H1 (cell line): ENCODE data around the gene CUBN. TPM values are rescaled to one million over a fixed set of nuclear protein-coding genes. Genes with fewer than 3 reads are reported as not detected.

Experiments
- CTCF ChIA-PET: fragments of 300-600 bp; sonication (Branson Sonifier 250); formaldehyde crosslinking; loops from one replicate; lab custom pipeline; 2021; ENCODE audit not compliant: partially characterized antibody; lab: Charles Lee
- POLR2A ChIA-PET: fragments of 300-600 bp; sonication (Branson Sonifier 250); formaldehyde crosslinking; loops from one replicate; lab custom pipeline; 2021; ENCODE audit warnings: inconsistent platforms; ENCODE audit not compliant: partially characterized antibody; lab: Charles Lee
- DNase-seq, 2 experiments: peaks; one replicate each; pipeline versions ENCODE4 v3.0.0 to v3.0.0-alpha.2; 2010 to 2022; ENCODE audit warnings: low spot score in 2 of 2, low read depth in 1 of 2, mixed read lengths in 1 of 2
- FAIRE-seq: peaks from 2 replicates; lab custom pipeline; 2011; peaks lifted over from hg19 to GRCh38; lab: Jason Lieb, UNC
- H2AFZ ChIP-seq: 2 replicates; pipeline ENCODE4 v1.8.1; 2012; ENCODE audit warnings: low read length, inconsistent platforms
- H2AK5ac ChIP-seq: 2 replicates; pipeline ENCODE4 v1.6.1; 2013; ENCODE audit warnings: low read depth, low read length
- H2BK120ac ChIP-seq: replicated peaks from 2 replicates; pipeline ENCODE3; 2013; ENCODE audit warnings: low read depth, low read length, inconsistent platforms
- H2BK12ac ChIP-seq: 2 replicates; pipeline ENCODE4 v1.6.1; 2013; ENCODE audit warnings: low read depth, low read length
- H2BK15ac ChIP-seq: 2 replicates; pipeline ENCODE4 v1.6.1; 2013; ENCODE audit warnings: low read length
- H2BK20ac ChIP-seq: 2 replicates; pipeline ENCODE4 v1.6.1; 2013; ENCODE audit warnings: low read length
- H2BK5ac ChIP-seq: 2 replicates; pipeline ENCODE4 v1.6.1; 2013; ENCODE audit warnings: low read depth, low read length
- H3K14ac ChIP-seq: 2 replicates; pipeline ENCODE4 v1.6.1; 2013; ENCODE audit warnings: inconsistent platforms; ENCODE audit not compliant: insufficient read length
- H3K18ac ChIP-seq: 2 replicates; pipeline ENCODE4 v1.6.1; 2013; ENCODE audit warnings: low read length; ENCODE audit errors: extremely low read depth
- H3K23ac ChIP-seq: 2 replicates; pipeline ENCODE4 v1.6.1; 2013; ENCODE audit warnings: inconsistent platforms; ENCODE audit not compliant: insufficient read length
- H3K23me2 ChIP-seq: 2 replicates; pipeline ENCODE4 v1.6.1; 2013; ENCODE audit warnings: low read depth, low read length
- H3K27ac ChIP-seq: 2 replicates; pipeline ENCODE4 v1.6.1; 2011; ENCODE audit warnings: low read depth, low read length, inconsistent platforms
- H3K27me3 ChIP-seq, 4 experiments: replicated peaks in 1 of 4; 1 replicate in 1 of 4; 2 replicates in 3 of 4; pipeline versions ENCODE4 v1.6.1 to v1.8.1; 2011 to 2013; ENCODE audit warnings: low read length in 3 of 4, mild to moderate bottlenecking in 3 of 4, inconsistent platforms in 2 of 4, mixed read lengths in 2 of 4, moderate library complexity in 1 of 4; ENCODE audit not compliant: control insufficient read depth in 3 of 4, insufficient read depth in 3 of 4; ENCODE audit errors: extremely low read depth in 1 of 4
- H3K36me3 ChIP-seq, 4 experiments: 2 replicates each; pipeline versions ENCODE4 v1.6.1 to v1.8.1; 2011 to 2013; ENCODE audit warnings: mild to moderate bottlenecking in 4 of 4, low read length in 3 of 4, moderate library complexity in 2 of 4, control low read depth in 1 of 4, inconsistent platforms in 1 of 4; ENCODE audit not compliant: insufficient read depth in 4 of 4, control insufficient read depth in 2 of 4
- H3K4ac ChIP-seq: replicated peaks from 2 replicates; pipeline ENCODE3; 2013; ENCODE audit warnings: low read length, low read depth, mixed read lengths, inconsistent platforms; ENCODE audit not compliant: insufficient read length
- H3K4me1 ChIP-seq, 4 experiments: replicated peaks in 1 of 4; 1 replicate in 1 of 4; 2 replicates in 3 of 4; pipeline versions ENCODE4 v1.6.1 to v1.8.1; 2011 to 2013; ENCODE audit warnings: low read length in 3 of 4, inconsistent platforms in 2 of 4, mixed read lengths in 1 of 4; ENCODE audit not compliant: insufficient read depth in 4 of 4, control insufficient read depth in 3 of 4
- H3K4me2 ChIP-seq, 2 experiments: 2 replicates each; pipeline versions ENCODE4 v1.6.1 to v1.8.1; 2011 to 2013; ENCODE audit warnings: low read depth in 2 of 2, low read length in 2 of 2, control low read depth in 1 of 2, inconsistent platforms in 1 of 2, mild to moderate bottlenecking in 1 of 2; ENCODE audit not compliant: insufficient read depth in 1 of 2
- H3K4me3 ChIP-seq, 4 experiments: fragments of 200-600, 300-600 bp in 1 of 4; sonication (generic), shearing (Covaris generic), sonication (Bioruptor Twin) in 1 of 4; 2 replicates each; pipeline versions ENCODE4 v1.5.1 to v1.8.1; 2011 to 2016; ENCODE audit warnings: low read length in 4 of 4, low read depth in 3 of 4, control low read depth in 2 of 4, inconsistent platforms in 2 of 4, mild to moderate bottlenecking in 2 of 4, mixed read lengths in 1 of 4, moderate library complexity in 1 of 4; ENCODE audit not compliant: insufficient read depth in 2 of 4; ENCODE audit errors: extremely low read depth in 1 of 4
- H3K56ac ChIP-seq: replicated peaks from 2 replicates; pipeline ENCODE3; 2013; ENCODE audit warnings: low read depth, mild to moderate bottlenecking, mixed read lengths, low read length, inconsistent platforms; ENCODE audit not compliant: insufficient read length
- H3K79me1 ChIP-seq: 2 replicates; pipeline ENCODE4 v1.6.1; 2013; ENCODE audit warnings: low read depth, low read length, control low read depth
- H3K79me2 ChIP-seq, 2 experiments: 2 replicates each; pipeline versions ENCODE4 v1.6.1 to v1.8.1; 2012 to 2013; ENCODE audit warnings: low read length in 2 of 2, mild to moderate bottlenecking in 2 of 2, inconsistent platforms in 1 of 2; ENCODE audit not compliant: insufficient read depth in 2 of 2, control insufficient read depth in 1 of 2
- H3K9ac ChIP-seq, 4 experiments: replicated peaks in 1 of 4; 1 replicate in 1 of 4; 2 replicates in 3 of 4; pipeline versions ENCODE4 v1.6.1 to v1.8.1; 2011 to 2013; ENCODE audit warnings: low read depth in 3 of 4, low read length in 3 of 4, control low read depth in 2 of 4, mild to moderate bottlenecking in 2 of 4, moderate library complexity in 2 of 4, inconsistent platforms in 1 of 4; ENCODE audit errors: extremely low read depth in 1 of 4
- H3K9me3 ChIP-seq, 2 experiments: 2 replicates each; pipeline versions ENCODE4 v1.6.1 to v1.8.1; 2012 to 2013; ENCODE audit warnings: mild to moderate bottlenecking in 2 of 2, moderate library complexity in 2 of 2, control low read depth in 1 of 2, inconsistent platforms in 1 of 2, low read depth in 1 of 2, low read length in 1 of 2, mixed read lengths in 1 of 2; ENCODE audit not compliant: insufficient read depth in 2 of 2
- H4K20me1 ChIP-seq, 2 experiments: replicated peaks in 1 of 2; 2 replicates each; pipeline versions ENCODE3 to v1.8.1; 2011 to 2013; ENCODE audit warnings: inconsistent platforms in 2 of 2, low read length in 2 of 2, mild to moderate bottlenecking in 1 of 2; ENCODE audit not compliant: insufficient read depth in 2 of 2, control insufficient read depth in 1 of 2
- H4K5ac ChIP-seq: 2 replicates; pipeline ENCODE4 v1.6.1; 2013; ENCODE audit warnings: low read length, low read depth, mixed read lengths, inconsistent platforms; ENCODE audit not compliant: insufficient read length
- H4K8ac ChIP-seq: 2 replicates; pipeline ENCODE4 v1.8.0; 2013; ENCODE audit warnings: mild to moderate bottlenecking, moderate library complexity, low read length, inconsistent platforms; ENCODE audit not compliant: insufficient read depth; ENCODE audit errors: extremely low read depth
- H4K91ac ChIP-seq: replicated peaks from 2 replicates; pipeline ENCODE3; 2013; ENCODE audit warnings: low read length, mixed read lengths, inconsistent platforms; ENCODE audit not compliant: insufficient read length
- BACH1 ChIP-seq: IDR thresholded peaks from 2 replicates; pipeline ENCODE4 v1.6.1; 2012; ENCODE audit warnings: low read length, improper control_type of control experiment
- CBX5 ChIP-seq: fragments of 300-800, 300-1000 bp; sonication (generic); IDR thresholded peaks from 2 replicates; pipeline ENCODE4 v1.7.1; 2016; ENCODE audit warnings: antibody characterized with exemption, low read length, low read depth
- CEBPB ChIP-seq: IDR thresholded peaks from 2 replicates; pipeline ENCODE4 v1.6.1; 2012; ENCODE audit warnings: low read depth, low read length
- GABPA ChIP-seq: IDR thresholded peaks from 2 replicates; pipeline ENCODE4 v1.6.1; 2011; ENCODE audit warnings: mild to moderate bottlenecking, low read length, moderate library complexity, borderline replicate concordance; ENCODE audit not compliant: insufficient read depth
- HDAC6 ChIP-seq: IDR thresholded peaks from one replicate; pipeline ENCODE4 v1.7.1; 2012; ENCODE audit warnings: low read depth, mild to moderate bottlenecking, inconsistent platforms, low read length, moderate library complexity
- MAFK ChIP-seq: IDR thresholded peaks from 2 replicates; pipeline ENCODE4 v1.6.1; 2012; ENCODE audit warnings: low read depth, mild to moderate bottlenecking, improper control_type of control experiment, low read length
- NRF1 ChIP-seq: IDR thresholded peaks from 2 replicates; pipeline ENCODE4 v1.6.1; 2011; ENCODE audit warnings: mild to moderate bottlenecking, low read depth, low read length, improper control_type of control experiment
- POLR2A ChIP-seq, 2 experiments: IDR thresholded peaks; 1 replicate in 1 of 2; 2 replicates in 1 of 2; pipeline ENCODE4 v1.6.1; 2011; ENCODE audit warnings: low read depth in 2 of 2, low read length in 2 of 2, mild to moderate bottlenecking in 2 of 2; ENCODE audit errors: control extremely low read depth in 1 of 2
- RNF2 ChIP-seq: fragments of 200-900, 300-1000 bp; sonication (generic); IDR thresholded peaks from 2 replicates; pipeline ENCODE4 v1.7.1; 2016; ENCODE audit warnings: borderline replicate concordance, low read depth, mild to moderate bottlenecking, antibody characterized with exemption, low read length; ENCODE audit not compliant: poor library complexity, severe bottlenecking; ENCODE audit errors: missing control alignments
- SAP30 ChIP-seq: fragments of 300-600 bp; sonication (generic); IDR thresholded peaks from 2 replicates; pipeline ENCODE4 v1.7.1; 2012; ENCODE audit warnings: low read length, moderate library complexity, mild to moderate bottlenecking, inconsistent platforms; ENCODE audit not compliant: insufficient read depth, insufficient replicate concordance
- SUZ12 ChIP-seq: fragments of 200-600 bp; sonication (generic); IDR thresholded peaks from 2 replicates; pipeline ENCODE4 v1.6.1; 2012; ENCODE audit warnings: mild to moderate bottlenecking, inconsistent platforms, low read length, moderate library complexity, mixed read lengths
- TCF12 ChIP-seq: IDR thresholded peaks from 2 replicates; pipeline ENCODE4 v1.6.1; 2011; ENCODE audit warnings: low read depth, mild to moderate bottlenecking, low read length
- TEAD4 ChIP-seq: IDR thresholded peaks from 2 replicates; pipeline ENCODE4 v1.6.1; 2012; ENCODE audit warnings: low read depth, low read length, inconsistent platforms, mixed read lengths
- WGBS, 2 experiments: shearing (Covaris generic) in 1 of 2; methylation state at CpG; one replicate each; pipeline versions ENCODE4 v1.1.6 to v1.1.7; 2013 to 2015; ENCODE audit warnings: low lambda C conversion rate in 2 of 2, mixed read lengths in 2 of 2, inconsistent platforms in 1 of 2, low coverage in 1 of 2, missing lambda C conversion rate in 1 of 2; ENCODE audit not compliant: insufficient replicate concordance in 2 of 2, insufficient coverage in 1 of 2, insufficient read length in 1 of 2; ENCODE audit errors: extremely low coverage in 1 of 2, missing lambda C conversion rate in 1 of 2; 5-methylcytosine and 5-hydroxymethylcytosine counted together
- polyA plus RNA-seq, 7 experiments: library from polyadenylated mRNA; depleted of rRNA in 3 of 7; stranded (reverse) in 5 of 7; unstranded in 2 of 7; fragments of >200 nt in 5 of 7; fragments of 200-250 nt in 2 of 7; gene quantifications; 1 replicate in 5 of 7; 2 replicates in 1 of 7; 4 replicates in 1 of 7; pipeline versions ENCODE4 v1.2.1 to v1.2.3, GENCODE V29; 2011 to 2013; ENCODE audit warnings: missing spikeins in 2 of 7, mixed read lengths in 2 of 7
- total RNA-seq: library from RNA; stranded (reverse); fragmentation: NEBNext Ultra II Directional; extraction: Animal tissue kit (Norgen Biotek cat#: 25700); gene quantifications from 2 replicates; pipeline ENCODE4 v1.2.1, GENCODE V29; 2021
- TF ChIP-seq, protein P1 (sequence below): IDR thresholded peaks from 2 replicates; pipeline ENCODE4 v1.6.1; 2012; ENCODE audit warnings: low read length, inconsistent platforms

Gene CUBN
- total and polyA plus RNA-seq, 2 of the 8 experiments (the other 6 are each of a cell fraction or from before 2014, with no cell fraction given): 0.04 to 0.08 TPM

DNA sequence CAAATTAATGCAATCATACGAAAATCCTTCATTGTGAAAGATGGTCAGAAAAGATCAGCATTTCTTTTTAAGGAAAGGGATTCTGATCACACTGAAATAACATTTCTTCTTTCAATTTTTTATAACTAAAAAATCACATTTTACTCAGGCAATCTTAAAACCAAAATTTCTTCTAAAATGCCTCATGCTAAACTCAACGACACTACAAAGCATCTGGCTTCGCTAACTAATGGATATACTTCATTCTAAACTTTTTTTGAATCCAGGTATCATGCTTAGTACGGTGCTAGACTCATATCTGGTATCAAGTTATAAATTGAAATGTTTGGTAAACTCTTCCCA is 100.4 kb downstream of the CUBN start:
- TF ChIP-seq CEBPB (no peak), TEAD4 (no peak), RNF2 (no peak), HDAC6 (no peak), NRF1 (no peak), TCF12 (no peak), SUZ12 (no peak), MAFK (no peak), GABPA (no peak), POLR2A (IDR thresholded peaks at IDR 0.05; ENCODE audit: control extremely low read depth in 1 of 2, low read depth in 2 of 2, low read length in 2 of 2) (no peak), BACH1 (no peak), SAP30 (no peak), CBX5 (no peak)
- TF ChIP-seq, protein P1, sequence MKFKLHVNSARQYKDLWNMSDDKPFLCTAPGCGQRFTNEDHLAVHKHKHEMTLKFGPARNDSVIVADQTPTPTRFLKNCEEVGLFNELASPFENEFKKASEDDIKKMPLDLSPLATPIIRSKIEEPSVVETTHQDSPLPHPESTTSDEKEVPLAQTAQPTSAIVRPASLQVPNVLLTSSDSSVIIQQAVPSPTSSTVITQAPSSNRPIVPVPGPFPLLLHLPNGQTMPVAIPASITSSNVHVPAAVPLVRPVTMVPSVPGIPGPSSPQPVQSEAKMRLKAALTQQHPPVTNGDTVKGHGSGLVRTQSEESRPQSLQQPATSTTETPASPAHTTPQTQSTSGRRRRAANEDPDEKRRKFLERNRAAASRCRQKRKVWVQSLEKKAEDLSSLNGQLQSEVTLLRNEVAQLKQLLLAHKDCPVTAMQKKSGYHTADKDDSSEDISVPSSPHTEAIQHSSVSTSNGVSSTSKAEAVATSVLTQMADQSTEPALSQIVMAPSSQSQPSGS: no peak
- Histone ChIP-seq H3K27ac (no peak overlapping the region), H2BK12ac (no peak overlapping the region), H3K79me2 (no peaks in the 10 kb centered on the region), H3K23me2 (no peaks in the 10 kb centered on the region), H3K56ac (no peak overlapping the region), H3K9ac (no peak overlapping the region), H3K27me3 (no peaks in the 10 kb centered on the region), H3K4me2 (no peak overlapping the region), H4K20me1 (no peaks in the 10 kb centered on the region), H3K9me3 (no peaks in the 10 kb centered on the region), H2BK5ac (no peak overlapping the region), H2AK5ac (no peak overlapping the region), H3K23ac (no peak overlapping the region), H3K18ac (no peak overlapping the region), H3K79me1 (no peaks in the 10 kb centered on the region), H3K14ac (no peak overlapping the region), H4K91ac (no peak overlapping the region), H2BK20ac (no peak overlapping the region), H2BK15ac (no peak overlapping the region), H3K4me1 (peaks cover 0 to 4% (median 1%) of the 10 kb centered on the region in 4 experiments; a peak in 4 of 7 replicates), H3K4me3 (no peak overlapping the region), H4K8ac (no peak overlapping the region), H2BK120ac (no peak overlapping the region), H2AFZ (no peak overlapping the region), H3K4ac (no peak overlapping the region), H3K36me3 (no peaks in the 10 kb centered on the region), H4K5ac (no peak overlapping the region)
- DNase-seq (no peak), FAIRE-seq (no peak)
- WGBS, 2 experiments: 90% methylated on average over 4 of the region's 4 CpGs; no CpG with 5 or more reads in 1 of the 2 experiments
- ChIA-PET CTCF (no interaction called here), POLR2A (no interaction called here)
